Femur (tissue), 1 donor: Measurements from ENCODE around the gene CHRM2.

Source experiments
- DNase-seq: peaks from one replicate; pipeline ENCODE4 v3.0.0-alpha.2; 2017

CHRM2 gene

GRCh38 chr7:137038706-137039105, 170.3 kb downstream of the CHRM2 start:
- no peak for DNase-seq

- no peak for DNase-seq
These were observed 172.3 kb downstream of the CHRM2 start for GRCh38 chr7:137040745-137041144.

GRCh38 chr7:137045573-137045972, 177.1 kb downstream of the CHRM2 start:
- DNase-seq, result no peak

- no peak for DNase-seq
These were observed 201.0 kb downstream of the CHRM2 start for GRCh38 chr7:137069249-137069963.
